Raji (cell line): ENCODE data around the gene GAD1.

Experiments
- POLR2A ChIP-seq: IDR thresholded peaks from 2 replicates; pipeline ENCODE4 v1.6.1; 2011; ENCODE audit warnings: low read depth, low read length, control low read depth; ENCODE audit not compliant: insufficient read depth

The GAD1 gene

GRCh38 chr2:170816504-170817092 is at the start of gene GAD1:
GAD1 (plus strand) TSS chr2:170816887; CDS start chr2:170818592, 1,705 bp downstream.
- no peak for TF ChIP-seq POLR2A

- no peak for TF ChIP-seq POLR2A
These were observed 46.6 kb upstream of the GAD1 start, which contains the start of gene ERICH2 for GRCh38 chr2:170770008-170770605. ERICH2 (plus strand) TSS chr2:170770378; CDS start chr2:170770682, 304 bp downstream.

DNA sequence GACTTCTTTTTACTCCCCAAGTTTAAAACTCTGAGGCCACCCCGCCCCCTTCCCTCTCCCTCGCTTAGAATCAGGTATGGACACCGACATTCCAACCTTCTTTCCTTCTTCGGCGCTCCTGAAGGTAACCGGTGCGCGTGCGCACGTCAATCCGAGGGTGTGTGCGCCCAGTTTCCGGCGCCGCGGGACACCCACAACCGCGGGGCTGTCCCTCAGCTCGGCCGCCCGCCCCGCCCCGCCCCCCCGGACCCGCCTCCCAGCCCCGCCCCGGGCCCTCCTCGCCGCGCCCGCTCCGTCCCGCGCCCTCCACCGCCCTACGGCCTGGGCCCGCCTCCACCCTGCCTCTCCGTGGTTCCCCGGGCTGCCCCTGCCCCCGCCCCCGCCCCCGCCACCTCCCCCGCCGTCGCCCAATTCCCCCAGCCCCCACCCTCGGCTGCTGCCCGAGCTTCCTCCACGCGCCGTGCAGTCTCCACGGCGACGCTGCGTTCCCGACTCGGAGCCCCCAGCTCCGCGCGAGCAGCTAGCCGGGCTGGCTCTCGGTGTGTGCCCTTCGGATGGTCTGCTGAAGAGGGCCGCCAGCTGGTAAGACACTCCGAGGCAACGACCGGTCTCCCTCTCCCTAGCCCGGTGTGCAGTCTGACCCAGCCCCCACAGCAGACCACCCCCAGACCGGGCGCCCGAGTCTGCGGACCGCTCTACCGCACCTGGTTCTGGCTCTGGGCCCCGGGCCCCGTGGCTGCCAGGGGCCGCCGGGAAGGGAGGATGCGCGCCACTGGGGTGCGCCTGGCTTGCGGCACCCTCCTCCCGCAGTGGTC is 45.9 kb upstream of the GAD1 start:
- peak; percentile 47; the same call in 1 of the 2 replicates for TF ChIP-seq POLR2A

DNA sequence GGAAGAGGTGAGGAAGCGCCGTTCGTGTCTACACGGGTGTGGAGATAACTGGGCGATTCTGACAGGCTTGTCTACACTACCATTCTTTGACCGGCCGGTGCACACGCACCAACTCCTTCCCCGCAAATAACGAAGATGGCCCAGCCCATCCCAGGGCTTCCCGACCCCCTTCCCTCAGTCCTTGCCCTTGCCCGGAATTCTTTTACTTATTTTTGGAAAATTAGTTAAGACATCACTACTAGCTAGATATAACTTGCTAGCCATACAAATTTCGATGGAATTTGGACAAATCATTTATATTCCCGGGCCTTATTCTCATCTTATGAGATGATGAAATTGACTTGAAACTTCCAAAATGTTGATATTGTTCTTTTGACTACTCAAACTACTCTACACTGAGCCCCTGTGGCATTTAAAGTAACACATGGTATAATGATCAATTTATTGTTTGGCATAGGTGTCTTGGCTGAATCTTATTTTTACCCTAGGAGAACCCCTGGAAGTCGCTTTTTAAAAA is 45.2 kb upstream of the GAD1 start:
- TF ChIP-seq POLR2A = no peak

GRCh38 chr2:170772295-170772694 is 44.4 kb upstream of the GAD1 start:
- no peak for TF ChIP-seq POLR2A

DNA sequence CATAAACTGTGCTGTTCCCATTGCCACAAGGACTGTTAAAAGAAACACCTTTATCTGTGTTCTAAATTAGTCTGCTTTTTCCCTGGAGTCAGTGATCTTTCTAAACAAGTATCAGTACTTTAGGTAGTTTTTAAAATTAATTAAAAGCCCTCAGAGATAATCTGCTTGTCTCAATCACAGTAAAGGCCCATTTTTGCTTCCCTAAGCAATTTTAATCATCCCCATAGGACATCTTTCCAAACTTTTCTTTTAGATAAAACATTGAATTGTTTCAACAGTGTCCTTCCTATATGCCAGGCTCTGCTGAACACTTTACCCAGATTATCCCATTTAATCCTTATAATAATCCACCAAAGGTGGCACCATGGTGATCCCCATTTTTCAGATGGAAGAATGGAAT is 42.6 kb upstream of the GAD1 start:
- no peak for TF ChIP-seq POLR2A

DNA sequence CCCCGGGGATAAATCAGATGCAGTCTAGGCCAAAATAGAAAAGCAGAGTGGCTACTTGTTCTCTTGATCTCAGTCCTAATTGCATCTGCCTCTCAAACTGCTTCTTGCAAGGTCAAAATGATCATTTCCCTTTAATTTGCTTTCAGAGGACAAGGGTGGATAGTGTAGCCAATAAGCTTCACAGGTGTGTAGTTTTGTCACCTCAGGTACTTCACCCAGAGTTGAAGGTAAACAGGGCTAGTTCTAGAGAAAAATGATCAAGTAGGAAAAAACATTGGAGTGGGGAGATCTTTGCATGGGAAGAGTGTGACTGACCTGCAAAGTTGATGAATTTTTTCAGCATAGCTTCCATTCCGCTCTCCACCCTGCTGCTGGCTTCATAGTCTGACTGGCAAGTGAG is 37.8 kb upstream of the GAD1 start:
- no peak for TF ChIP-seq POLR2A

DNA sequence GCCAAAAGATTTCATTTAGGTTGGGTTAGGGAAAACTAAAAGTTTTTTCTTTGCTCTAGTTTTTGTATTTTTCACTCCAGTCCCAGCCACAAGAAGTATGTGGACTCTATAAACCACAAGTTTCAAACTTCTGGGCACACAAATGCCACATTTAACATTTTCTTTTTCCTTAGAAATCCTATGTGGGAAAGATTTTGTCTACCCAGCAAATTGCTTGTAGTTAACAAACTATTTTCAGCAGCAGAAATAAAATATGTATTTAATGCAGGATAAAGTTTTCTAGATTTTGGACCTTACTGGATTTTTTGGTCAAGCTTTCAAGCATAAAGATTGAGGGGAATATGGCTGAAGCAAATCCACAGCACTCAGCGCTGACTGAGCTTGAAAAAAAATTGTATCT is 37.4 kb upstream of the GAD1 start:
- TF ChIP-seq POLR2A = no peak

- no peak for TF ChIP-seq POLR2A
These were observed 34.0 kb upstream of the GAD1 start for GRCh38 chr2:170782673-170783072.

GRCh38 chr2:170783549-170783948 is 33.1 kb upstream of the GAD1 start:
- no peak for TF ChIP-seq POLR2A

GRCh38 chr2:170798996-170799395 is 17.7 kb upstream of the GAD1 start:
- no peak for TF ChIP-seq POLR2A

- no peak for TF ChIP-seq POLR2A
These were observed 10.1 kb upstream of the GAD1 start for GRCh38 chr2:170806548-170806947.

- no peak for TF ChIP-seq POLR2A
These were observed 3.7 kb upstream of the GAD1 start for GRCh38 chr2:170812710-170813600.

DNA sequence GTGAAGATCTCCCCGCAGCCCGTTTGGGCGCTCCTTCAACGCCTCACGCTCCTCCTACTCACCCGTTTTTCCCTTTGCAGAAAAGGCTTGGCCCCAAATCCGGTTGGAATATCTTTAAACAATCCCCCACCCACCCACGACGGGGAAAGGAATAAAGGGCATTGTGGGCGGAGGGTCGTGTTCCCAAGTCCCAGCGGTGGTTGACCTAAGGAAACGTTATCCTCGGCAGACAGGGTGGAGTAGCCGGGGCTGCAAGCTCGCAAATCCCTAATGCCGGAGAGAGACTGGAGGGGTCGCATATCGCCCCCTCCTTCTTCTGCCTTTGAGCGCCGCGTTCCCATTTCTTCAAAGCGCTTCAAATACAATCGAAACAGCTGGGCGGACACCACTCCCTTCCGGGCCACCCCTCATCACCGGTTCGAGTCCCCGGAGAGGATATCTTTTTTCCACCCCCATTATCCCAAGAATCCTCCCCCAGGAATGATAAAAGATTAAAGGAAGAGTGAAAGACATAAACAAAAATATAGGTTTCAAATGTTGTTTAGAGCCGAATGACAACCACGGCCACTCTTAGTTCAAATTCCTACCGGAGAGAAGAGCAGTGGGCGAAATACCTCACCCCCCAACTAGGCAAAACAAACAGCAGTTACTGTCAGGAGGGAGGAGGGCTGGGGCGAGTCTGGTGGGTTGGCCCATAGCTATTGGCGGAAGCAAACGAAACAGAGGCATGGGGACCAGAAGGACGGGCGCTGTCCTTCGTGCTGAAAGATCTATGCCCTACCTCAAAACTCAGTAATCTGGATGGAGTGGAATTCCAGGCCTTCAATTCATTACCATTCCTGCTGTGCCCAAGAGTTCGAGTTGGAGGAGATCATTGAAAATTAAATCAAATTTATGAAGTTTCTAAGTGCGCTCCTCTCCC is 2.8 kb upstream of the GAD1 start:
- TF ChIP-seq POLR2A = no peak

GRCh38 chr2:170814533-170815230 is 2.0 kb upstream of the GAD1 start:
- TF ChIP-seq POLR2A = no peak
